ENCODE data around the gene CFAP61.

- TF ChIP-seq CTCF (IDR thresholded peaks at IDR 0.05): no peak
- no peak for TF ChIP-seq POLR2A (IDR thresholded peaks at IDR 0.05)
These were observed 37.6 kb downstream of the CFAP61 start for GRCh38 chr20:20089939-20090338.
